GM19099 (cell line): ENCODE results near the gene PLAGL2.

ENCODE experiments used
- POLR2A ChIP-seq: IDR thresholded peaks from 3 replicates; pipeline ENCODE4 v1.6.1; 2011; ENCODE audit warnings: low read depth; ENCODE audit not compliant: insufficient read length; ENCODE audit errors: extremely low read depth

The PLAGL2 gene

GRCh38 chr20:32150291-32150848 is 57.2 kb downstream of the PLAGL2 start:
- no peak for TF ChIP-seq POLR2A

GRCh38 chr20:32149566-32150170 is 57.9 kb downstream of the PLAGL2 start:
- no peak for TF ChIP-seq POLR2A

- no peak for TF ChIP-seq POLR2A
Measured at GRCh38 chr20:32144898-32145662, 62.5 kb downstream of the PLAGL2 start.

- TF ChIP-seq POLR2A = no peak
Measured at GRCh38 chr20:32142991-32143390, 64.6 kb downstream of the PLAGL2 start.
